Epithelial cell of esophagus (primary cell): Measurements from ENCODE around the gene TSC22D4.
A peak's percentile ranks its signal among the peaks of the same experiment; 100 is the strongest.

Experiments
- DNase-seq: peaks from one replicate; pipeline ENCODE4 v3.0.0; 2010; ENCODE audit warnings: low read depth
- H3K4me3 ChIP-seq: 2 replicates; pipeline ENCODE4 v1.5.1; 2011; ENCODE audit warnings: mild to moderate bottlenecking, low read length, control low read depth
- TF ChIP-seq, protein P1 (sequence below): IDR thresholded peaks from 2 replicates; pipeline ENCODE4 v1.5.1; 2011; ENCODE audit warnings: low read depth, mild to moderate bottlenecking, low read length, control low read depth, inconsistent platforms; ENCODE audit not compliant: insufficient read depth; ENCODE audit errors: missing control alignments

TSC22D4 gene

GRCh38 chr7:100477871-100478267 lies 1.1 kb downstream of the TSC22D4 start:
- H3K4me3 ChIP-seq = peak overlapping the region; percentile 94
- no peak for DNase-seq
- TF ChIP-seq, protein P1, sequence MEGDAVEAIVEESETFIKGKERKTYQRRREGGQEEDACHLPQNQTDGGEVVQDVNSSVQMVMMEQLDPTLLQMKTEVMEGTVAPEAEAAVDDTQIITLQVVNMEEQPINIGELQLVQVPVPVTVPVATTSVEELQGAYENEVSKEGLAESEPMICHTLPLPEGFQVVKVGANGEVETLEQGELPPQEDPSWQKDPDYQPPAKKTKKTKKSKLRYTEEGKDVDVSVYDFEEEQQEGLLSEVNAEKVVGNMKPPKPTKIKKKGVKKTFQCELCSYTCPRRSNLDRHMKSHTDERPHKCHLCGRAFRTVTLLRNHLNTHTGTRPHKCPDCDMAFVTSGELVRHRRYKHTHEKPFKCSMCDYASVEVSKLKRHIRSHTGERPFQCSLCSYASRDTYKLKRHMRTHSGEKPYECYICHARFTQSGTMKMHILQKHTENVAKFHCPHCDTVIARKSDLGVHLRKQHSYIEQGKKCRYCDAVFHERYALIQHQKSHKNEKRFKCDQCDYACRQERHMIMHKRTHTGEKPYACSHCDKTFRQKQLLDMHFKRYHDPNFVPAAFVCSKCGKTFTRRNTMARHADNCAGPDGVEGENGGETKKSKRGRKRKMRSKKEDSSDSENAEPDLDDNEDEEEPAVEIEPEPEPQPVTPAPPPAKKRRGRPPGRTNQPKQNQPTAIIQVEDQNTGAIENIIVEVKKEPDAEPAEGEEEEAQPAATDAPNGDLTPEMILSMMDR = no peak

- TF ChIP-seq, protein P1 = peak; percentile 30
- peak; percentile 28 for DNase-seq
- peak overlapping the region; percentile 94 for H3K4me3 ChIP-seq
Measured at GRCh38 chr7:100476903-100477870, 1.8 kb downstream of the TSC22D4 start.

DNA sequence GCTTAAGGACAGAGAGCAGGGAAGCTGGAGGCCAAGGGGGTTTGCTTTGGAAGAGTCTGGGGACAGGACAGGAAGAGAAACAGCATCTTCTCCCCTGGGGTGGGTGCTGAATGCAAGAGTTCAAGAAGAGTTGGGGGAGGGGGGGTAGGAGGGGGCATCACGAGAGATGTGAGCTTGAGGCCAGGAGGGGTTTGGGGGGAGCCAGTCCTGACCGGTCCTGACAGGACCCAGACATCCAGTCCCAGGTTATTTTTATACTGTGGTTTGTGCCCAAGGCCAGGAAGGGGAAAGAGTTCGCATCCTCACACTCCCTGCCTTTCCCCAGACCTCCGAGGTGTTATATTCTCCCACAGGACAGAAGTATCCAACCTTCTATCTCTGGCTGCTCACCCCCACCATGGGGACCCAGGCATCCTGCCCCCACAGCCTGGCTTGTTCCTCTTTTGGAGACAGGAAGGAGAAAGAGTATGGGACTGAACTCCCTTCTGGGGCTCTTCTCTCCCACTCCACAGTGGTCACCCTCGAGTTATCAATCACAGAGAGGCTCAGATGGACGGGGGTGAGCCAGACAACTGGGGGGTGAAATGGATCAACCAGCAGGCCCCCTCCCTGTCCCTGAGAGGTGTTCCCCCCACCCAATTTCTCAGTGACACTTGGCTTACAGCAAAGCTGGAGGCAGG lies 2.8 kb downstream of the TSC22D4 start:
- DNase-seq = no peak
- H3K4me3 ChIP-seq = peak overlapping the region; percentile 94
- TF ChIP-seq, protein P1 = no peak

GRCh38 chr7:100475549-100475948 lies 3.5 kb downstream of the TSC22D4 start:
- no peak for DNase-seq
- no peak overlapping the region for H3K4me3 ChIP-seq
- TF ChIP-seq, protein P1 = no peak

DNA sequence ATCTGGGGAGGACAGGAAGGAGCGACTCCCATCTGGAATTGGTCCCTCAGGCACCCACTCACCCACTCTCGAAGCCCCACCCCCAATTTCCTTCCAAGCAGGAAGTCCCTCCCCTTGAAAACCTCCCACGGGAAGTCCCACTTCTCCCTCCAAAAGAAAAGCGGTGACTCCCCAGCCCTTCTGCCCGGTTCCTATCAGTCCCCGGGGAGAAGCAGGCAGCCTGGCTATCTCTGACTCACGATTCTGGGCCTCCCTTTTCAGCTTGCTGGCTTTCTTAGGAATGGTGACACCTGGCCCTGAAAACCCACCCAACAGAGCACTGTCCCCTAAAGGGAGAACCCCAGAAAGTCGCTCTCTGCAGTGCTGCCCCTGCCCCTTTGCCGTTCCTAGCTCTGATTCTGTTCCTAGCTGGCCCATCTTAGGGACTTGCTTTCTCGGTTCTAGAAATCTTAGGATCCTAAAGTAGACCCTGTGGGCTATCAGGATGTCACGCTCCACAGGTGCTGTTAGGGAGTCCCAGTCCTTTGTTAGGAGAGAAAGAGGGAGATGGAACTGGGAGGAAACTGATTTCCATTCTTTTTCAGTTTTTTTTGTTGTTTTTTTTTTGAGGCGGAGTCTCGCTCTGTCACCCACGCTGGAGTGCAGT lies 6.0 kb downstream of the TSC22D4 start:
- DNase-seq = peak; percentile 47
- no peak overlapping the region for H3K4me3 ChIP-seq
- TF ChIP-seq, protein P1 = no peak

GRCh38 chr7:100472121-100472851 lies 6.7 kb downstream of the TSC22D4 start:
- DNase-seq = no peak
- H3K4me3 ChIP-seq = no peak overlapping the region
- TF ChIP-seq, protein P1 = no peak
